Thyroid gland (tissue), 4 donors: ENCODE results near the gene MAP2K5. TPM values are rescaled to one million over a fixed set of nuclear protein-coding genes. Genes with fewer than 3 reads are reported as not detected.

Source experiments
- DNase-seq, 2 donors: peaks; one replicate each; pipeline ENCODE4 v3.0.0-alpha.2; 2019
- H3K27ac ChIP-seq, 3 donors: fragments of 200-600 bp; sonication (generic); 1 replicate in 2 of 3; 2 replicates in 1 of 3; pipeline ENCODE4 v1.5.1; 2016 to 2019; ENCODE audit warnings: mild to moderate bottlenecking in 1 of 3, moderate library complexity in 1 of 3
- H3K27me3 ChIP-seq: fragments of 200-600 bp; sonication (generic); one replicate; pipeline ENCODE4 v1.5.1; 2019
- H3K36me3 ChIP-seq, 2 donors: fragments of 200-600 bp; sonication (generic); one replicate each; pipeline ENCODE4 v1.5.1; 2016 to 2019
- H3K4me1 ChIP-seq, 2 donors: fragments of 200-600 bp; sonication (generic); one replicate each; pipeline ENCODE4 v1.5.1; 2017 to 2019
- H3K4me3 ChIP-seq, 3 donors: fragments of 200-600 bp; sonication (generic); replicated peaks in 1 of 3; 1 replicate in 2 of 3; 2 replicates in 1 of 3; pipeline ENCODE4 v1.5.1; 2016; ENCODE audit warnings: mild to moderate bottlenecking in 1 of 3
- H3K9me3 ChIP-seq: fragments of 200-600 bp; sonication (generic); one replicate; pipeline ENCODE4 v1.5.1; 2017
- CTCF ChIP-seq, 6 experiments: fragments of 200-600 bp in 3 of 6; fragments of 450-650 bp in 3 of 6; sonication (generic) in 3 of 6; IDR thresholded peaks; one replicate each; pipeline ENCODE4 v1.5.1; 2016 to 2019; ENCODE audit warnings: antibody characterized with exemption in 6 of 6, mild to moderate bottlenecking in 2 of 6, inconsistent platforms in 1 of 6, moderate library complexity in 1 of 6
- POLR2A ChIP-seq, 2 donors: fragments of 450-650 bp; IDR thresholded peaks; one replicate each; pipeline ENCODE4 v1.6.1; 2017; ENCODE audit warnings: antibody characterized with exemption in 2 of 2, mild to moderate bottlenecking in 2 of 2, moderate library complexity in 1 of 2
- WGBS, 2 donors: methylation state at CpG; one replicate each; pipeline ENCODE4 v1.1.5; 2017; 5-methylcytosine and 5-hydroxymethylcytosine counted together
- intact Hi-C: fragments of 100-400 bp; cut with DNase I; formaldehyde crosslinking; loops from one replicate; pipeline ENCODE4 v1.15.1; 2023
- total RNA-seq, 4 donors: library from RNA; depleted of rRNA; stranded (reverse); fragments of >200 nt; gene quantifications; one replicate each; pipeline ENCODE4 v1.2.3, GENCODE V29; 2016

MAP2K5 gene
- total RNA-seq, 4 donors from 2014 or later = 10.2 to 32.1 (median 15.9) TPM

GRCh38 chr15:67839929-67840748 lies 297.6 kb downstream of the MAP2K5 start, which contains the start of gene RNU6-1:
TSS of gene RNU6-1 (minus strand) at chr15:67840045.
- Histone ChIP-seq H3K27ac (peak within 1 kb of the TSS; percentile 98 to 100 (median 100)), H3K4me1 (peaks cover 37 to 64% of the 10 kb centered on the region in 2 donors), H3K9me3 (no peaks in the 10 kb centered on the region), H3K27me3 (no peaks in the 10 kb centered on the region), H3K36me3 (no peaks in the 10 kb centered on the region), H3K4me3 (peak within 1 kb of the TSS; percentile 55 to 87 (median 60))
- peak; percentile 94 to 95 for DNase-seq
- WGBS, 2 donors = 0 to 1% methylated on average over 44 to 51 of the region's 62 CpGs
- TF ChIP-seq CTCF (IDR thresholded peaks at IDR 0.05) (no peak), POLR2A (IDR thresholded peaks at IDR 0.05) (peak in 1 of 2 donors; percentile 93)
- intact Hi-C loops = loop anchor here (5.0 kb wide), 1 partner anchor 318 kb away; the partner anchor contains the start of gene C15orf61

GRCh38 chr15:67840749-67841512 lies 298.4 kb downstream of the MAP2K5 start:
- no peaks in the 10 kb centered on the region for H3K27me3 ChIP-seq
- peak overlapping the region; percentile 55 to 87 (median 60) for H3K4me3 ChIP-seq
- TF ChIP-seq POLR2A (IDR thresholded peaks at IDR 0.05) (no peak), CTCF (IDR thresholded peaks at IDR 0.05) (peak in 2 of 6 experiments; percentile 10 to 15)
- H3K9me3 ChIP-seq = no peaks in the 10 kb centered on the region
- H3K27ac ChIP-seq = peak overlapping the region; percentile 98 to 100 (median 100)
- peak; percentile 55 to 61 for DNase-seq
- H3K36me3 ChIP-seq = no peaks in the 10 kb centered on the region
- intact Hi-C loops = no loop called here
- peaks cover 29 to 56% of the 10 kb centered on the region in 2 donors for H3K4me1 ChIP-seq
- WGBS, 2 donors = 12 to 27% methylated on average over 17 of the region's 17 CpGs

GRCh38 chr15:67841513-67841762 lies 298.9 kb downstream of the MAP2K5 start:
- no peaks in the 10 kb centered on the region for H3K27me3 ChIP-seq
- peak overlapping the region in 1 of 3 donors; percentile 100 for H3K27ac ChIP-seq
- no peak overlapping the region for H3K4me3 ChIP-seq
- H3K36me3 ChIP-seq = no peaks in the 10 kb centered on the region
- WGBS, 2 donors = 64 to 81% methylated on average over 4 of the region's 4 CpGs
- no peaks in the 10 kb centered on the region for H3K9me3 ChIP-seq
- H3K4me1 ChIP-seq = peaks cover 27 to 53% of the 10 kb centered on the region in 2 donors
- no peak for DNase-seq
- intact Hi-C loops = no loop called here
- TF ChIP-seq POLR2A (IDR thresholded peaks at IDR 0.05) (no peak), CTCF (IDR thresholded peaks at IDR 0.05) (no peak)

- DNase-seq = no peak
- no peaks in the 10 kb centered on the region for H3K36me3 ChIP-seq
- H3K4me3 ChIP-seq = no peak overlapping the region
- H3K4me1 ChIP-seq = peaks cover 32 to 53% of the 10 kb centered on the region in 2 donors
- no peaks in the 10 kb centered on the region for H3K9me3 ChIP-seq
- 57 to 60% methylated on average over 7 of the region's 7 CpGs for WGBS, 2 donors
- TF ChIP-seq CTCF (IDR thresholded peaks at IDR 0.05) (peak in 1 of 6 experiments; percentile 21), POLR2A (IDR thresholded peaks at IDR 0.05) (no peak)
- H3K27ac ChIP-seq = peak overlapping the region; percentile 32 to 85 (median 79)
- intact Hi-C loops = no loop called here
- H3K27me3 ChIP-seq = no peaks in the 10 kb centered on the region
These were observed 300.6 kb downstream of the MAP2K5 start for GRCh38 chr15:67843092-67843501.
